ENCODE measurements around the gene ZNF365. TPM values are rescaled to one million over a fixed set of nuclear protein-coding genes. Genes with fewer than 3 reads are reported as not detected.
"Not testable (repeated sequence)": the region's sequence is repeated elsewhere in the genome, so short reads cannot be mapped to it uniquely, and the experiment has no call there.

The ZNF365 gene
- total RNA-seq, 1 donor from 2014 or later, result 0.63 TPM

DNA sequence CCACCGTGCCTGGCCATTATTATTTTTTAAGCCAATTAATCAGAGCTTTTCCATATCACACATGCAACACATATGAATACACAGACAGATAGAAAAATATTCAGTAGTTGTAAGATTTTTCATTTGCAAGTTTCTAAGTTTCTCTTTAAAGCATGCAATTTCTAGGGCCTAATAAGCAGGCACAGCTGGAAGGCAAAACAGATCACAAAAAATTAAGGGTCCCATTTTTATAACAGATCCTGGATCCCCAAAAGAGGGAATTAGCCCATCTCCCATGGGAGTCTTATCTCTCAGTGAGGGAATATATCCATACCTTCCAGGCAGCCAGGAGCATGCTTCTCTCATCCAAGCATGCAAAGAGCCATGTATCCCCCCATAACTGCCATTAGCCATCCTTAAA is 31.2 kb upstream of the ZNF365 start:
- DNase-seq (ENCODE audit: extremely low spot score, unreplicated experiment), result no peak
- no peaks in the 10 kb centered on the region for H3K4me1 Mint-ChIP-seq (ENCODE audit: unreplicated experiment)
- TF ChIP-seq, protein P1, sequence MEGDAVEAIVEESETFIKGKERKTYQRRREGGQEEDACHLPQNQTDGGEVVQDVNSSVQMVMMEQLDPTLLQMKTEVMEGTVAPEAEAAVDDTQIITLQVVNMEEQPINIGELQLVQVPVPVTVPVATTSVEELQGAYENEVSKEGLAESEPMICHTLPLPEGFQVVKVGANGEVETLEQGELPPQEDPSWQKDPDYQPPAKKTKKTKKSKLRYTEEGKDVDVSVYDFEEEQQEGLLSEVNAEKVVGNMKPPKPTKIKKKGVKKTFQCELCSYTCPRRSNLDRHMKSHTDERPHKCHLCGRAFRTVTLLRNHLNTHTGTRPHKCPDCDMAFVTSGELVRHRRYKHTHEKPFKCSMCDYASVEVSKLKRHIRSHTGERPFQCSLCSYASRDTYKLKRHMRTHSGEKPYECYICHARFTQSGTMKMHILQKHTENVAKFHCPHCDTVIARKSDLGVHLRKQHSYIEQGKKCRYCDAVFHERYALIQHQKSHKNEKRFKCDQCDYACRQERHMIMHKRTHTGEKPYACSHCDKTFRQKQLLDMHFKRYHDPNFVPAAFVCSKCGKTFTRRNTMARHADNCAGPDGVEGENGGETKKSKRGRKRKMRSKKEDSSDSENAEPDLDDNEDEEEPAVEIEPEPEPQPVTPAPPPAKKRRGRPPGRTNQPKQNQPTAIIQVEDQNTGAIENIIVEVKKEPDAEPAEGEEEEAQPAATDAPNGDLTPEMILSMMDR (conservative IDR thresholded peaks at IDR 0.05), result no peak
- H3K27ac Mint-ChIP-seq, result no peak overlapping the region
- H3K27me3 Mint-ChIP-seq, result no peaks in the 10 kb centered on the region
- peaks cover 4% of the 10 kb centered on the region for H3K36me3 Mint-ChIP-seq
- H3K9me3 Mint-ChIP-seq, result peaks cover 9% of the 10 kb centered on the region
- no peak overlapping the region for H3K4me3 Mint-ChIP-seq

DNA sequence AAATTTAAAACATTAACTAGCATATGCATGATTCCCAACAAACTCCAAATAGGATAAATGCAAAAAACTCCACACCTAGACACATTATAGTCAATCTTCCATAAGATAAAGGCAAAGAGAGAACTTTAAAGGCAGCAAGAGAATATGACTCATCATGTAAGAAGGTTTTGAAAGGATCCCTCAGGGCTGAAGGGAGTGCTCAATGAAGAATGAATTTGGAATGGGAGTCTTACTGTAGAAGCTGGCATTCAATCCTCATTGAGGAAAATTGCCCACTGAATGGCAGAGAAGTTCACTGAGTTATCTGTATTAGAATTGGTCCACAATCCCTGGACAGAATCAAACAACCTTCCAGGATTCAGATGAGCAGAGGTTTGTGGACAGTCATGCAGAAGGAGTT is 26.1 kb upstream of the ZNF365 start:
- peaks cover 6% of the 10 kb centered on the region for H3K9me3 Mint-ChIP-seq

DNA sequence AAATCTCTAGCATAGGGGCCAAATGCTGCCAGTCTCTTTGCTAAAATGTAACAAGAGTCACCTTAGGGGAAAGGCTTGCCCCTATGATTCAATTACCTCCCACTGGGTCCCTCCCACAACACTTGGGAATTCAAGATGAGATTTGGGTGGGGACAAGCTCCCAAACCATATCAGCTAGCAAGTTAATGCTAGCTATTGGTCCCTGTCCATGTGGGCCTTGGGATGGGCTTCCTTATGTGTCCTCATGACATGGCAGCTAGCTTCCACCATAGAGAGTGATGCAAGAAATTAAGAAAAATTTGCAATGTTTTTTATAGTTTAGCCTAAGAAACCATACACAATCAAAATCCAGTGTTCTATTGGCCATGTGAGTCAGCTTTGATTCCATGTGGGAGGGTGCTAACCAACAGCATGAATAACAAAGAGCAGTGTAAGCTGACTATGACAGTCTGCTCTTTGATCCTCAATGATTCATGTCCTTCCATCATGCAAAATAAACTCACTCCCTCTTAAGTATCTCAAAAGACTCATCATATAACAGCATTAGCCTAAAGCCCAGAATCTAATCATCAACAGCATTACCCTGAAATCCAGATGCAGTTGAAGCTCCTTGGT is 21.7 kb upstream of the ZNF365 start:
- Mint-ChIP-seq H3K27ac (no peak overlapping the region), H3K4me3 (no peak overlapping the region), H3K4me1 (ENCODE audit: unreplicated experiment) (no peaks in the 10 kb centered on the region), H3K36me3 (no peaks in the 10 kb centered on the region), H3K27me3 (no peaks in the 10 kb centered on the region), H3K9me3 (no peaks in the 10 kb centered on the region)
- TF ChIP-seq, protein P1 (conservative IDR thresholded peaks at IDR 0.05), result no peak
- DNase-seq (ENCODE audit: extremely low spot score, unreplicated experiment), result no peak

More for the DNA sequence above, 26.1 kb upstream of the ZNF365 start:
- Mint-ChIP-seq H3K4me1 (ENCODE audit: unreplicated experiment) (no peaks in the 10 kb centered on the region), H3K27me3 (no peaks in the 10 kb centered on the region), H3K4me3 (no peak overlapping the region), H3K27ac (no peak overlapping the region), H3K36me3 (no peaks in the 10 kb centered on the region)
- DNase-seq (ENCODE audit: extremely low spot score, unreplicated experiment), result no peak
- TF ChIP-seq, protein P1 (conservative IDR thresholded peaks at IDR 0.05), result no peak

DNA sequence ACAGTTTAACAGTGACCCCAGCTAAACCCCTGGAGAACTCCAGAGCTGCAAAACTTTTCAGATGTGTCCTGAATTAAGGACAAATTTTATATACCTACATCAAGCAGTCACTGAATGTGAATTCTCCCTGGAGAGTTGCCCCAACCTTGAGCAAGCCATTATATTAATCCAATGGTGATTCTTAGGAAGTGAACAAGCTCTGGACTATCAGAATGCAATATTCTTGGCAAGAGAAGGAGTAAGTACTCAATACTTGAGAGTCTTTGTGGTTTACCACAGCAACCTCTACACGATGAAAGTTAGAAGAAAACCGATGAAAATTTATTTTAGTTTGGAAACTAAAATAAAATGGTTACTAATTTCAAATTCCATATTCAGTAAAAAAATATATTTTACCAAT is 19.3 kb upstream of the ZNF365 start:
- H3K4me1 Mint-ChIP-seq (ENCODE audit: unreplicated experiment), result no peaks in the 10 kb centered on the region
- H3K27ac Mint-ChIP-seq, result no peak overlapping the region
- no peaks in the 10 kb centered on the region for H3K27me3 Mint-ChIP-seq
- no peak overlapping the region for H3K4me3 Mint-ChIP-seq
- no peaks in the 10 kb centered on the region for H3K9me3 Mint-ChIP-seq
- no peaks in the 10 kb centered on the region for H3K36me3 Mint-ChIP-seq
- DNase-seq (ENCODE audit: extremely low spot score, unreplicated experiment), result no peak
- TF ChIP-seq, protein P1 (conservative IDR thresholded peaks at IDR 0.05), result no peak

DNA sequence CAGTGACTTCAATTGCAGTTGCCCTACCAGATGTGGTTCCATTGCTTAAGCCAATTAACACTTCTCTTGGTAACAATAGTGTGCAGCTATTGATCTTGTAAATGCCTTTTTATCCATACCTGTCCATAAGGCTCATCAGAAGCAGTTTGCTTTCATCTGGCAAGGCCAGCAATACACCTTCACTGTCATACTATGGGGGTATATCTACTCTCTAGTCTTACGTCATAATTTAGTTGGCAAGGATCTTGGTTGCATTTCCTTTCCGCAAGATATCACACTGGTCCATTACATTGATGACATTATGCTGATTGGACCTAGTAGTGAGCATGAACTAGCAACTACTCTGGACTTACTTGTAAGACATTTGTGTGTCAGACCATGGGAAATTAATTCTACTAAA is 17.7 kb upstream of the ZNF365 start:
- DNase-seq (ENCODE audit: extremely low spot score, unreplicated experiment), result no peak
- Mint-ChIP-seq H3K4me3 (no peak overlapping the region), H3K36me3 (no peaks in the 10 kb centered on the region), H3K9me3 (no peaks in the 10 kb centered on the region), H3K4me1 (ENCODE audit: unreplicated experiment) (no peaks in the 10 kb centered on the region), H3K27ac (no peak overlapping the region), H3K27me3 (no peaks in the 10 kb centered on the region)
- TF ChIP-seq, protein P1 (conservative IDR thresholded peaks at IDR 0.05), result no peak

DNA sequence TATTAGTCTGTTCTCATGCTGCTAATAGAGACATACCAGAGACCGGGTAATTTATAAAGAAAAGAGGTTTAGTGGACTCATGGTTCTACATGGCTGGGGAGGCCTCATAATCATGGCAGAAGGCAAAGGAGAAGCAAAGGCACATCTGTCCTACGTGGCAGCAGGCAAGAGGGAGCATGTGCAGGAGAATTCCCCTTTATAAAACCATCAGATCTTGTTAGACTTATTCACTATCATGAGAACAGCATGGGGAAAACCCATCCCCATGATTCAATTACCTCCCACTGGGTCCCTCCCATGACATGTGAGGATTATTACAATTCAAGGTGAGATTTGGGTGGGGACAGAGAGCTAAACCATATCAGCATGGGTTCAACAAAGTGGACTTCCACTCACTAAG is 16.0 kb upstream of the ZNF365 start:
- H3K4me3 Mint-ChIP-seq; H3K27ac Mint-ChIP-seq; H3K4me1 Mint-ChIP-seq (ENCODE audit: unreplicated experiment); DNase-seq (ENCODE audit: extremely low spot score, unreplicated experiment); H3K36me3 Mint-ChIP-seq; H3K27me3 Mint-ChIP-seq; H3K9me3 Mint-ChIP-seq: not testable (repeated sequence)

Data from type B pancreatic cell (in vitro differentiated cells).